UCSD-AML1 (cell line): ENCODE data around the gene TRABD.
"Not testable (repeated sequence)": the region's sequence is repeated elsewhere in the genome, so short reads cannot be mapped to it uniquely, and the experiment has no call there.

ENCODE experiments used
- DNase-seq: peaks from one replicate; lab custom pipeline; 2025; ENCODE audit not compliant: unreplicated experiment; lab: John Stamatoyannopoulos, UW

Gene TRABD

DNA sequence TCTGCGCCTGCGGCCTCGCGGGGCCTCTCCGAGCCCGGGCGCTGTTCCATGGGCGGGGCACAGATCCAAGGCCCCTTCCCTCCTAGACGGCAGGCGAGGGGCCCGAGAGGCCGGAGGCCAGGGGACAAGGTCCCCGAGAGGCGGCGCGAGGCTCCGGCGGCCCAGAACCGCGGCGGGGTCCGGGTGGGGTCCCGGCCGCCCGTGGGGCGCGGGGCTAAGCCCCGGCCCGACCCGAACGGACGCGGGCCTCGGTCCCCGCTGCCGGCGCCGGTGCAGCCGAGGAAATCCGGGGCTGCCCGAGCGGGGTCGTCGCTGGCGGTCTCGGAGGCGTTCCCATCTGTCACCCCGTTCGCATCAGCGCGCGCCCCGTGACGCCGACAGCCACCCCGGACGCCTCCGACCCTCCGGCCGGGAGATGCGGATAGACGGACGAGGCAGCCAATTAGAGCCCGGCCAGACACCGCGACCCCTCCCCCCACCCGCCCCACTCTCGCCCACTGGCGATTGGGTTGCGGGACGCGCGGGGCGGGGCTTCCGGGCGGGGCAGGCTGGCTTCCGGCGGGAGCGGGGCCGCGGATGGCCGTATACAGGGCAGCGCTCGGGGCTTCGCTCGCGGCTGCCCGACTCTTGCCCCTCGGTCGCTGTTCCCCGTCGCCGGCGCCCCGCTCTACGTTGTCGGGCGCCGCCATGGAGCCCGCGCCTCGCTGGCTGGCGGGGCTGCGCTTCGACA, 14.9 kb downstream of the TRABD start, which contains the start of gene SELENOO:
TSS of gene SELENOO (plus strand) at position 551 of the 730 bp plus-strand sequence. CDS start at position 577, 26 bp downstream.
- DNase-seq, result peak; percentile 94

DNA sequence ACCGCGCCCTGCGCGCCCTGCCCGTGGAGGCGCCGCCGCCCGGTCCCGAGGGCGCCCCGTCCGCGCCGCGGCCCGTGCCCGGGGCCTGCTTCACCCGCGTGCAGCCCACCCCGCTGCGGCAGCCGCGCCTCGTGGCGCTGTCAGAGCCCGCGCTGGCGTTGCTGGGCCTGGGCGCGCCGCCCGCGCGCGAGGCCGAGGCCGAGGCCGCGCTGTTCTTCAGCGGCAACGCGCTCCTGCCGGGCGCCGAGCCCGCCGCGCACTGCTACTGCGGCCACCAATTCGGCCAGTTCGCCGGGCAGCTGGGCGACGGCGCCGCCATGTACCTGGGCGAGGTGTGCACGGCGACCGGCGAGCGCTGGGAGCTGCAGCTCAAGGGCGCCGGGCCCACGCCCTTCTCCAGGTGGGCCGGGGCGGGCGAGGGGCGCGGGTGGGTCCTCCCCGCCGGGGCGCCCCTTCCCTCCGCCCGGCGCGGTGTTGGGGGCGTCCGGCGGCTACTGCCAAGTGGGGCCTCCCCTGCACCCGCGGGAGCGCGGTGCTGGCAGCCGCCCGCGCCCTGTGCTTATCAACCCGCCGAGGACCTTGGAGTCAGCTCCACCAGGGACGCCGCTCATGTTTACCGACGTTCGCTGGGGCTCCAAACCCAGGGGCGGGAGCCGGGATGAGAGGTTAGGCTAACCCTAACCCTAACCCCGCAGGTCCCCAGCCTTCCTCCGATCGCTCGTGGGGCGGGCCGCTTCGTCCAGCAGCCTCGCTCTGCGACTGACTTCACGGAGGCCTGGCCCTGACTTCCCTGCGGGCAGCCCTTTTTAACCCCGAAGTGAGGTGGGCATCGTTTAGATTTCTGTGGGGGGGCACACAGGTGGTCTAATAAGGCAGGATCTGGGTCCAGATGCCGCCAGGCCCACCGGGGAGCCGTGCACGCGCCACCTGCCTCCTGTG, 15.7 kb downstream of the TRABD start:
- DNase-seq, result peak; percentile 21

DNA sequence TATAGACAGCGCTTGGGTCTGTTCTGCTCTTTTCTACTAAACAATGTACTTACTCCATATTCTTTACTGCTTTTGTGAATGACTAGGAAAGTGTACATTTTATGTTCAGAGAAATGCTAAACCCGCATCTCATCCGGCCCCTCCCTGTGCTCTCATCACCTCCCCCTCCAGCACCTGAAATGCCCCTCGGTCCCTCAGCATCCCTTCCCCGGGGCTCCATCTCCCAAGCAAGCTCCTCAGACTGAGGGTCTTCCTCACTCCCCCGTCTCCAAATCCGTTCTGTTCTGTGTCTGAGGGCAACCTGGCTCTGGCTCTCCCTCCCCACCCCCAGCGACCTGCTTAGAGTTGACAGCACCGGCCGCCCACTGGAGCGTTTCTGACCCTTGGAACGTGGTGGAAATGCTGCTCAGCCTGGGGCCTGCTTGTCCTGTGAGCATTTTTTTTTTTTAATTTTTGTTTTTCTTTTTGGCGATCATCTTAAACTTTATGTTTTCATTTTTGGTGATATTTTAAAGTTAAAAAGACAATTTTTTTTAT, 16.5 kb downstream of the TRABD start:
- DNase-seq, result no peak

DNA sequence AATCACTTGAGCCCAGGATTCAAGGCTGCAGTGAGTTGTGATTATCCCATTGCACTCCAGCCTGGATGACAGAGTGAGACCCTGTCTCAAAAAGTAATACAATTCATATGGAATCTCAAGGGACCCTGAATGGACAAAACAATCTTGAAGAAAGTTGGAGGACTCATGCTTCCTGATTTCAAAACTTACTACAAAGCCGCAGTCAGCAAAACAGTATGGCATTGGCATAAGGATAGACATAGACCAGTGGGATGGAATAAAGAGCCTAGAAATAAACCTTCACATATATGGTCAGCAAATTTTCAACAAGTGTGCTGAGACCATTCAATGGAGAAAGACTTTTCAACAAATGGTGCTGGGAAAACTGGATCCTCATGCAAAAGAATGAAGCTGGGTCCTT, 17.6 kb downstream of the TRABD start:
- DNase-seq, result no peak

DNA sequence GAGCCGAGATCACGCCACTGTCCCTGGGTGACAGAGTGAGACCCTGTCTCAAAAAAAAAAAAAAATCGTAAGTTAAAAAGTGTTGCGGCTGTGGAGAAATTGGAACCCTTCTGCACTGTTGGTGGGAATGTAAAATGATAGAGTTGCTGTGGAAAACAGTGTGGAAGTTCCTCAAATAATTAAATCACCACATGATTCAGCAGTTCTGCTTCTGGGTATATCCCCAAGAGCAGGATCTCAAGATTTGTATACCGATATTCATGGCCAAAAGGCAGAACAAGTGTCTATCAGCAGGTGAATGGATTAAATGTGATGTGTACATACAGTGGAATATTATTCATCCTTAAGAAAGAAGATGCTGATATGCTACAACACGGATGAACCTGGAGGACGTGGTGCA, 18.9 kb downstream of the TRABD start:
- no peak for DNase-seq

DNA sequence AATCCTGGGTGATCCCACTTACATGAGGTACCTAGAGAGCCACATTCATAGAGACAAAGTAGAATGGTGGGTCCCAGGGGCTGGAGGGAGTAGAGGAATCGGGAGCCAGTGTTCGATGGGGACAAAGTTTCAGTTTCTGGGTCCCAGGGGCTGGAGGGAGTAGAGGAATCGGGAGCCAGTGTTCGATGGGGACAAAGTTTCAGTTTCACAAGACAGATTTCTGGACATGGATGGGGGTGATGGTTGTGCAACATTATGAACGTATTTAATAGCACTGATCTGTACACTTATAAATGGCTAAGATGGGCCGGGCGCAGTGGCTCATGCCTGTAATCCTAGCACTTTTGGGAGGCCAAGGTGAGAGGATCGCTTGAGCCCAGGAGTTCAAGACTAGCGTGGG, 19.3 kb downstream of the TRABD start:
- not testable (repeated sequence) for DNase-seq

DNA sequence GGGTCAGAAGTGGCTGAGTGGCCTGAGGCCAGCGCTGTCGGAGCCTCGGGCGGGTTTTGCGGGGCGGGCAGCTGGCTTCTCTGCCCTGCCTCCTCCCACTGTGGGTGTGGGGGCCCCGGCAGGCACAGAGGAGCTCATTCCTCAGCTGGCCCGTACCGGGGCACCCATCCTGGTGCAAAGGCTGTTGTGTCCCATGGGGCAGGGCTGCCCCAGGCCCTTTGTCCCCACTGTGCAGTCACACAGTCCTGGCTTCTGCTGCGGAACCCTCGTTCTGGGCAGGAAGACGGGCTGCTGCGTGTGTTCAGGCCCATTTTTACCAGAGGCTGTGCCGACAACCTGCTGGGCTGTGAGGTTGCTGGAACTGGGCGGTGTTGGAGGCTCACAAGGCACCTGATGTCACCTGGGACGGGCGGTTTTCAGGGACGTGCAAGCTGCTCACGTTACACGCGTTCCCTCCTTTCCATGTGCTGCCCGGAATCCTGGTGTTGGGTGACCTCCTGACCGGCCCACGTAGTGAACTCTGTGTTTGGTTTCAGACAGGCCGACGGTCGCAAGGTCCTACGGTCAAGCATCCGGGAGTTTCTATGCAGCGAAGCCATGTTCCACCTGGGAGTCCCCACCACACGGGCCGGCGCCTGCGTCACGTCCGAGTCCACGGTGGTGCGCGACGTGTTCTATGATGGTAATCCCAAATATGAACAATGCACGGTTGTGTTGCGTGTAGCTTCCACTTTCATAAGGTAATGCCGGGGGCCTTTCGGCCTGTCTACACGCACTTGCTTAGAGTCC, 20.3 kb downstream of the TRABD start:
- DNase-seq, result no peak

DNA sequence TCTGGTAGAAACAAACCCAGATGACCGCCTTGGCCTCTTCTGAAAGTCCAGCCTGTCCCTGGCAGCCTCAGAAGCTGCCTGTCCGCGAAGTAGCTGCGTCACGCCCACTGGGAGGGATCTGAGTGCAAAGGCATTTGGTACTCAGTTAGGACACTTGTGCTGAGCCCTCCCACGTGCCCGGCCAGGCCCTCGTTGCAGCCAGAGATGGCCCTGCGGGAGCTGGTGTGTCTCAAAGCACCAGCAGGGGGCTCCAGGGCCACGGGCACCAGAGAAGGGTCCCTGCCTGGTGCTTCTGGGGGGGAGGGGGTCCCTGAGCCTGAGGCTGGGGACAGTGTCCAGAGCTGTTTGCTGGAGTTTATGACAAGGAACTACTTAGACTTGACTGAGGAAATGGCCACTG, 20.9 kb downstream of the TRABD start:
- peak; percentile 28 for DNase-seq

DNA sequence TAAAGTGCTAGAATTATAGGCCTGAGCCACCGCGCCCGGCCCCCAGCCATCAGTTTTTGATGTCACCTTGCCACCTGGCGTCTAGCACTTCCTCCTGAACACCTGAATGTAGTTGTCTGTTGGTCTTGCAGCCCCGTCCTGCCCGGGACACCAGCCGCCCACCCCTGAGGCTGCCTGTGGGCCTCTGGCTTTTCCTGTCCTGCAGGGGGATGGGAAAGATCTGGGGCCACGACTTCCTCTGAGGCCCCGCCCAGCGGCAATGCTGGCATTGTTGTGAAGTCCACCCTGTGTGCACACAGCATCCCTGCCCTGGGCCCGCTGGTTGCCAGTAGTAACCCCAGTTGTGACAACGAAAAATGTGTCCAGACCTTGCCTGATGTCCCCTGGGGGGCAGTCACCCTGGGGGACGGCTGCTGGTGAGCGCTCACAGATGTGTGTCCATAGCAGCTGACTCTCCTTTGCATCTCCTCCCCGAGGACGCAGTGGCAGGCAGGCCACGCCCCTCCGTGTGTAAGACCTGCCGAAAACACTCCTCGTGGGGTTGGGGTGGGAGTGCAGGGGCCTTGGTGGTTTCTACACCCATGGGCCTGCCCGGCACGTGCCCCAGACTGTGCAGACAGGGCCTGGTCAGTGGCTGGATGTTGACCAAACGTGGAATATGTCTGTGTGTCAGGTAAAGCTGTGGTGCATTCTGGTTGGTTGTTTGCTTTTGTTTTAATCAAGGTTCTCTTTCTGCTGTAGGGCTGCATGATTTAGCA, 21.8 kb downstream of the TRABD start:
- no peak for DNase-seq

DNA sequence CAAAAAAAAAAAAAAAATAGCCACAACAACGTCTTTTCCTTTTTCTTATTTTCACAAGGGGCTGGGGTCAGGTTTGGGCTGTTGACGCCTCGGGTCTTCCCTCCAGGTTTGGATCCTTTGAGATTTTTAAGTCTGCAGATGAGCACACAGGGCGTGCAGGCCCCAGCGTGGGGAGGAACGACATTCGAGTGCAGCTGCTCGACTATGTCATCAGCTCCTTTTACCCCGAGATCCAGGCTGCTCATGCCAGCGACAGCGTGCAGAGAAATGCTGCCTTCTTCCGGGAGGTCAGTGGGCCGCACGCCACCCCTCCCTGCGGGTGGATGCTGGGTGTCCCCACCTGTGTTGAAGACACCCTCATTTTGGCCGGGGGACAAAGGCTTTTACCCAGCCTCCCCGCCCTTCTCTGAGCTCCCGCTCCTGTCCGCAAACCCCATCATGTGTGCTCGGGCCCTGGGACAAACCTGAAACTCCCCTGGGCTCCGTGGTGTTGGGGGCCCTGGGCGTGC, 22.8 kb downstream of the TRABD start:
- DNase-seq, result no peak

DNA sequence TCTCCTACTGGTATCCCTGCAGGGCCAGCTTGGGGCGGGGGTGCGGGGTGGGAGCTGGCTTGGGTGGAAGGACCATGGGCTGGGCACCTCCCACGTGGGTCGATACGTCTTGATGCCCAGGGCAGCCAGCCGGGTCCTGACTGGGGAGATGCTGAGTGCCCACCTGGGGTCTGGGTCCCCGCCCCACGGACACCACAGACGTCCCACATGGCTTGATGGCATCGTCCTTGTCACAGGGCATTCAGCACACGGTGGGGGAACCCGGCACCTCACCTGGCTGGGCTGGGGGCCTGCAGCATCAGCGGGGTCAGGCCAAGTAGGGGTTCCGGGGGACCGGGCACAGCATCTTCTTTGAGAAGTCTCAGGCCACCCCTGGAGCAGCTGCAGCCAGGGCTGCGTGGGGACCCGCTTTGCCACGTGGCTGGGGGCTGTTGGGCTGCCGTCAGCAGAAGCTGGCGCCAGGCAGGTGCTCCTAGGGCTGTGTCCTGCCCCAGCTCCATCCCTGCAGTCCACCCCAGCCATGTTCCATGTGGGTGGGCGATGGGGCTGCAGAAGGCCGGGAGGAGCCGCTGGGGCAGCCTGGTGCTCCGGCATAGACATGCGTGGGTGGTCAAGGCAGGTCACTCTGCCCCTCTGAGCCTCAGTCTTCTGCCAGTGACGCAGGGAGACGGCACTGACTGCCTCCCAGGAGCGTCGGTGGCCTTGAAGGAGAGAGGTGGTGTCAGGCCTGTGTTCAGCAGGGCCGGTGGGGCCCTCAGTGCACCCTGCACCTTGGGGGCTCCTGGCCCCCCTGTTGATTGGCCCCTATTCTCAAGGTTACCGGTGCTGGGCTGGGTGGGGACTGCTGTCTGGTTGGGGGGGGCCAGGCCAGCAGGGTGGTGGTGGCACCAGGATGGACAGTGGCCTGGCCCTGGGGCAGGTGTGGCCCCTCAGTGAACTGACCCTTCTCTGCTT, 23.5 kb downstream of the TRABD start:
- no peak for DNase-seq

DNA sequence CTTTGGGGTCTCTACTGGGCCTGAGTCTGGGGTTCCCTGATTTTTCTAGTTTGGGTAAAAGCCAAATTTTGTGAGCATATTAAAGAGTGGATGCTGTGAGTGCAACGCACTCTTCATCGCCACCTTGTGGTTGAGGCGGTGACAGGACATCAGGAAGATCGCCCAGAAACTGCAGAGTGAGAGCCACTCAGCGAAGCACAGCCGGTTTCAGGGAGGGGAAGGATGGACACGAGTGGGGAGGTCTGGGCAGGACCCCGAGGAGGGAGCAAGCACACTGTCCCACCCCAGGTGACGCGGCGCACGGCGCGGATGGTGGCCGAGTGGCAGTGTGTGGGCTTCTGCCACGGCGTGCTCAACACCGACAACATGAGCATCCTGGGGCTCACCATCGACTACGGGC, 24.2 kb downstream of the TRABD start:
- peak; percentile 51 for DNase-seq

DNA sequence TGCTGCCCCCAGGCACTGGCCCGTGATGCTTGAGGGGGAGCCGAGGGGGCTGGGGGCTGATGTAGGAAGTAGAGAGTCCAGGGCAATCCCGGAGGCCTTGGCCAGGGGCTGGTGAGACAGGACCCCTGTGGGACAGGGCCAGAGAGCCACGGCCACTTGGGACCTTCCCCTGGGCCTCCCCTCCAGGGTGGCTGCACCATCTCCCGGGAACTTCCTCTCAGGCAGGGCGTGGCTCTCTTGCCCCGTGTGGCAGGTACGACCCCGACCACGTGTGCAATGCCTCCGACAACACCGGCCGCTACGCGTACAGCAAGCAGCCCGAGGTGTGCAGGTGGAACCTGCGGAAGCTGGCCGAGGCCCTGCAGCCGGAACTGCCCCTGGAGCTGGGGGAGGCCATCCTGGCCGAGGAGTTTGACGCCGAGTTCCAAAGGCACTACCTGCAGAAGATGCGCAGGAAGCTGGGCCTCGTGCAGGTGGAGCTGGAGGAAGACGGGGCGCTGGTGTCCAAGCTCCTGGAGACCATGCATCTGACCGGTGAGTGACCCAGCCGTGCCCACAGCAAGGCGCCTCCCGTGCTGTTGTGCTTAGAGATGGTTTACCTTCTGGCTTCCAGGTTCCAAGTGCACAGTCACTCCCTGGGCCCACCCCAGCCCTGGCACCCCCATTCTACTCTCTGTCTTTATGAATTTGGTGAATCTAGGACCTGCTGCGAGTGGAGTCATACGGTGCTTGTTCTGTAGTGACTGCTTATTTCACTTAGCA, 24.8 kb downstream of the TRABD start:
- no peak for DNase-seq

DNA sequence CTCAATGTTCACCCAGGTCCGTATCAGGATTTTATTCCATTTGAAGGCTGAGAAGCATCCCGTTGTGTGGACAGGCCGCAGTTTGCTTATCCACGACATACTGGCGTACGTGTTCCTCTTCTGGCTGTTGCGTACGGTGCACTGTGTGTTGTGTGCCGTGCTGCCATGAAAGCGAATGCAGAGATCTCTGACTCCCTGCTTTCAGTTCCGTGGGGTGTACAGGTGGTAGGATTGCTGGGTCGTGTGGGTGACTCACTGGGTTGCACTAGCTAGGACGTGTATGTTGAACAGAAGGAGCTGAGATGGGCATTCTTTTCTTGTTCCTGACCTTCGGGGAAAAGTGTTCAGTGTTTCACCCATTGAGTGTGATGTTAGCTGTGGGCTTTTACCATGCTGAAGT, 25.4 kb downstream of the TRABD start:
- DNase-seq, result no peak

DNA sequence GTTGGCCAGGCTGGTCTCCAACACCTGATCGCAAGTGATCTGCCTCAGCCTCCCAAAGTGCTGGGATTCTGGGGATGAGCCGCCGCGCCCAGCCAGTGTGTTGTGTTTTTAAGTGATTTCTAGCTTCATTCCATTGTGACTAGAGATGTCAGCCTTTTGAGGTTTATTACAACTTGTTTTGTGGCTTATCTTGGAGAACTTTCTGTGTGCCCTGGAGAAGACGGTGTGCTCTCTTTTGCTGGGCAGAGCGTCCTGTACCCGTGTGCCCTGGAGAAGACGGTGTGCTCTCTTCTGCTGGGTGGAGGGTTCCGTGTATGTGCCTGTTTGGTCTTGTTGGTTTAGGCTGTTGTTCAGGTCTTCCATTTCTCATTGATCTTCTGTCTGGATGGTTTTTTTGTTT, 27.6 kb downstream of the TRABD start:
- no peak for DNase-seq

DNA sequence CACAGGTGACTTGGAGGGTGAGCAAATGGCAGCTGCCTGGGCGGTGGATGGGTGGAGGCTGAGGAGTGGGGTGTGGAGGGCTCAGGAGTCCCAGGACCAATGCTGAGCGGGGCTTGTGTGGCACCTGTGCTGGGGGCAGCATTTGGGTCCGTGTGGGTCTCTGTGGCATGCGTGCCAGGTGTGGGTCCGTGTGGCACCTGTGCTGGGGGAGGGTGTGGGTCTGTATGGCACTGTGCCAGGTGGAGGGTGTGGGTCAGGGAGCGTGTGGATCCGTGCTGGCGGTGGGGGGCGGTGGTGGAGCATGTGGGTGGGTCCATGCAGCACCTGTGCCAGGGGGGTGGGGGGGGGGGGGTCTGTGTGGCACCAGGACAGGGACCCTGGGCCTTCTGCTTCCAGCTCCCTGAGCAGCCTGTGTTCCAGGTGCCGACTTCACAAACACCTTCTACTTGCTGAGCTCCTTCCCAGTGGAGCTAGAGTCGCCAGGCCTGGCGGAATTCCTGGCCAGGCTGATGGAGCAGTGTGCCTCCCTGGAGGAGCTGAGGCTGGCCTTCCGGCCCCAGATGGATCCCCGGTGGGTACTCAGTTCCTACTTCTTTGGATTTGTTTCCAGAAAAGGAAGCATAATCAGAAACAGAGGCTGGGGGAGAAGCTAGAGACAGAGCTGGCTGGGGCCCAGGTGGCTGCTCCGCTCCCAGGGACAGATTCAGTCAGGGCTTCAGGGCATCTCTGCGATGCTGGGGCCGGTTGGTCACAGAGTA, 29.8 kb downstream of the TRABD start:
- DNase-seq, result no peak

DNA sequence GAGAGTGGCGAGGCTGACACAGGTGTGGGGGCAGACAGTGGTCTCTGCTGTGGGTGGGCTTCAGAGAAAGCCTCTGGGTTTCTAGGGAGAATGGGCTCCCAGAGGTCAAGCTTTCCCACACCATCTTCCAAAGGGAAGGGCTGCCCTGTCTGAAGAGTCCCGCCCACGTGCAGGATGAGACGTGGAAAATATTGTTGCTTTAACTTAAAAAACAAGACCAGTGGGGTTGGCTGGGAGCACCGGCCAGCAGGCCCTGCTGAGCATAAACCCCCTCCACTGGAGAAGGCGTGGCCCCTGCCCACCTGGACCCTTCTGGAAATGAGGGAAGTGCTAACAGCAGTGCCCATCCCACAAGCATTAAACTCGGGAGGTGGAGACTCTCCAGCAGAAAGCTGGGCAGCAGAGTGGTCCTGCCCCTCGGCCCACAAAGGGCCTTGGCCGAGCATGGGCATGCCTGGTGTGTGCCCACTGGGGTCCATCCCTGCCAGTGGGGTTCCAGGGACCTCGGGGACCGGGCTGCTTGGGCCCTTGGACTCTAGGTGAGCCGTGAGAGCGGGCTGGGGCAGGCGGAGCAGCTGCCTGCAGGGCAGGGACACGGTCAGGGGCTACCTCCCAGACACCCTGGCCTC, 30.5 kb downstream of the TRABD start:
- no peak for DNase-seq
